GM23338 (cell line): ENCODE results near the gene ABHD14A. TPM values are rescaled to one million over a fixed set of nuclear protein-coding genes. Genes with fewer than 3 reads are reported as not detected.

ENCODE experiments used
- ATAC-seq: fragments of 200-7000 bp; cut with Tn5 transposase; 3 replicates; pipeline ENCODE4 v1.9.1; 2020
- DNase-seq: peaks from one replicate; pipeline ENCODE4 v3.0.0-alpha.2; 2015; ENCODE audit warnings: low spot score
- H2AFZ ChIP-seq: fragments of 200-600 bp; sonication (generic); 2 replicates; pipeline ENCODE4 v1.8.0; 2016; ENCODE audit warnings: antibody characterized with exemption, mild to moderate bottlenecking, moderate library complexity
- H3F3A ChIP-seq: fragments of 200-600 bp; sonication (generic); replicated peaks from 2 replicates; pipeline ENCODE4 v1.8.0; 2017; ENCODE audit warnings: antibody characterized with exemption, mixed run types, low read depth
- H3K27ac ChIP-seq: fragments of 200-600 bp; sonication (generic); 2 replicates; pipeline ENCODE4 v1.6.1; 2016; ENCODE audit warnings: low read depth
- H3K27me3 ChIP-seq: fragments of 200-600 bp; sonication (generic); 2 replicates; pipeline ENCODE4 v1.8.0; 2016; ENCODE audit warnings: mild to moderate bottlenecking, mixed run types, moderate library complexity; ENCODE audit not compliant: insufficient read depth
- H3K36me3 ChIP-seq: fragments of 200-600 bp; sonication (generic); 2 replicates; pipeline ENCODE4 v1.8.0; 2016; ENCODE audit warnings: mild to moderate bottlenecking; ENCODE audit not compliant: insufficient read depth
- H3K4me1 ChIP-seq: fragments of 200-600 bp; sonication (generic); 2 replicates; pipeline ENCODE4 v1.8.0; 2016; ENCODE audit warnings: mild to moderate bottlenecking, moderate library complexity; ENCODE audit not compliant: insufficient read depth
- H3K4me2 ChIP-seq: fragments of 200-600 bp; sonication (generic); 2 replicates; pipeline ENCODE4 v1.7.1; 2017; ENCODE audit warnings: mixed run types
- H3K4me3 ChIP-seq: fragments of 200-600 bp; sonication (generic); 2 replicates; pipeline ENCODE4 v1.6.1; 2016; ENCODE audit warnings: mixed run types
- H3K79me2 ChIP-seq: fragments of 200-600 bp; sonication (generic); replicated peaks from 2 replicates; pipeline ENCODE4 v1.8.0; 2017; ENCODE audit warnings: mild to moderate bottlenecking; ENCODE audit not compliant: insufficient read depth
- H3K9me2 ChIP-seq: fragments of 200-600 bp; sonication (generic); 2 replicates; pipeline ENCODE4 v1.8.0; 2017; ENCODE audit not compliant: insufficient read depth
- H4K20me1 ChIP-seq: fragments of 200-600 bp; sonication (generic); replicated peaks from 2 replicates; pipeline ENCODE4 v1.8.0; 2017; ENCODE audit warnings: mild to moderate bottlenecking; ENCODE audit not compliant: insufficient read depth
- H3K27ac Mint-ChIP-seq: 2 replicates; pipeline ENCODE4 v1.8.0; 2020; ENCODE audit warnings: inconsistent platforms, mild to moderate bottlenecking, moderate library complexity, mixed read lengths
- H3K27me3 Mint-ChIP-seq: 3 replicates; pipeline ENCODE4 v1.8.0; 2022; ENCODE audit warnings: low read depth, mild to moderate bottlenecking, moderate library complexity, mixed read lengths, inconsistent platforms; ENCODE audit not compliant: insufficient read depth, poor library complexity
- H3K36me3 Mint-ChIP-seq: 3 replicates; pipeline ENCODE4 v1.8.0; 2021; ENCODE audit warnings: low read depth, mild to moderate bottlenecking, inconsistent platforms, moderate library complexity, mixed read lengths
- H3K4me1 Mint-ChIP-seq: 3 replicates; pipeline ENCODE4 v1.8.0; 2020; ENCODE audit warnings: mild to moderate bottlenecking, inconsistent platforms, mixed read lengths
- H3K4me3 Mint-ChIP-seq: 3 replicates; pipeline ENCODE4 v1.8.0; 2021; ENCODE audit warnings: moderate library complexity, mild to moderate bottlenecking, inconsistent platforms, mixed read lengths
- H3K9me3 Mint-ChIP-seq: 3 replicates; pipeline ENCODE4 v1.8.0; 2020; ENCODE audit warnings: moderate library complexity, mild to moderate bottlenecking, inconsistent platforms, mixed read lengths
- CREB1 ChIP-seq: fragments of 250-450 bp; sonication (Bioruptor Pico); IDR thresholded peaks from 2 replicates; pipeline ENCODE4 v1.5.0; 2020; ENCODE audit warnings: low read depth, mild to moderate bottlenecking, moderate library complexity
- CTCF ChIP-seq, 2 experiments: fragments of 200-600 bp in 1 of 2; sonication (generic) in 1 of 2; conservative IDR thresholded peaks; 2 replicates each; pipeline versions ENCODE4 v1.5.1 to v1.6.1; 2016 to 2017; ENCODE audit warnings: antibody characterized with exemption in 2 of 2, low read depth in 2 of 2, mild to moderate bottlenecking in 2 of 2, moderate library complexity in 1 of 2
- ETS1 ChIP-seq: IDR thresholded peaks from 2 replicates; pipeline ENCODE4 v1.6.1; 2016; ENCODE audit warnings: antibody characterized with exemption
- EZH2 ChIP-seq: fragments of 200-600 bp; sonication (generic); IDR thresholded peaks from one replicate; pipeline ENCODE4 v1.8.0; 2017; ENCODE audit warnings: antibody characterized with exemption, mild to moderate bottlenecking, low read depth; ENCODE audit not compliant: unreplicated experiment
- EZH2phosphoT487 ChIP-seq: fragments of 200-600 bp; sonication (generic); IDR thresholded peaks from one replicate; pipeline ENCODE4 v1.8.1; 2018; ENCODE audit warnings: antibody characterized with exemption; ENCODE audit not compliant: unreplicated experiment
- JUNB ChIP-seq: IDR thresholded peaks from one replicate; pipeline ENCODE4 v1.6.1; 2016; ENCODE audit warnings: antibody characterized with exemption; ENCODE audit not compliant: unreplicated experiment
- NANOG ChIP-seq: IDR thresholded peaks from 2 replicates; pipeline ENCODE4 v1.6.1; 2016; ENCODE audit warnings: antibody characterized with exemption, borderline replicate concordance
- POLR2AphosphoS5 ChIP-seq: IDR thresholded peaks from 2 replicates; pipeline ENCODE4 v1.6.1; 2016; ENCODE audit warnings: antibody characterized with exemption, low read depth
- REST ChIP-seq: IDR thresholded peaks from one replicate; pipeline ENCODE4 v1.6.1; 2018; ENCODE audit warnings: antibody characterized with exemption; ENCODE audit not compliant: unreplicated experiment
- STAT1 ChIP-seq: IDR thresholded peaks from one replicate; pipeline ENCODE4 v1.6.1; 2016; ENCODE audit warnings: antibody characterized with exemption; ENCODE audit not compliant: unreplicated experiment
- ZNF114 ChIP-seq: fragments of 250-450 bp; sonication (Bioruptor Pico); IDR thresholded peaks from 2 replicates; pipeline ENCODE4 v1.5.0; 2020; ENCODE audit warnings: mild to moderate bottlenecking, moderate library complexity
- ZNF331 ChIP-seq: fragments of 250-450 bp; sonication (Bioruptor Pico); IDR thresholded peaks from 2 replicates; pipeline ENCODE4 v1.5.0; 2020; ENCODE audit warnings: low read depth, mild to moderate bottlenecking, moderate library complexity
- polyA plus RNA-seq: library from polyadenylated mRNA; unstranded; fragments of >200 nt; fragmentation: Nextera tagmentation; extraction: Ambion mirVana; gene quantifications from 2 replicates; pipeline ENCODE4 v1.2.1, GENCODE V29; 2016
- total RNA-seq: library from RNA; depleted of rRNA; stranded (reverse); fragments of >200 nt; shearing (Covaris generic); gene quantifications from 2 replicates; pipeline ENCODE4 v1.2.3, GENCODE V29; 2014

The ABHD14A gene
- total and polyA plus RNA-seq, 2 experiments from 2014 or later, result 7.8 to 12.7 TPM

- peaks cover 9% of the 10 kb centered on the region; the same call in 1 of the 2 replicates for H3K27me3 ChIP-seq
- H3K27me3 Mint-ChIP-seq, result peaks cover 28% of the 10 kb centered on the region
- H3K4me3 ChIP-seq, result peak overlapping the region; percentile 95
- no peaks in the 10 kb centered on the region; the same call in 2 of the 3 replicates for H3K9me3 Mint-ChIP-seq
- no peaks in the 10 kb centered on the region for H4K20me1 ChIP-seq
- peak overlapping the region; percentile 85 for H3K4me3 Mint-ChIP-seq
- no peaks in the 10 kb centered on the region for H3K79me2 ChIP-seq
- peaks cover 13% of the 10 kb centered on the region; the same call in 1 of the 2 replicates for H3F3A ChIP-seq
- no peaks in the 10 kb centered on the region for H3K36me3 ChIP-seq
- peak overlapping the region; percentile 97 for H3K27ac Mint-ChIP-seq
- no peaks in the 10 kb centered on the region for H3K9me2 ChIP-seq
- H3K4me1 ChIP-seq, result peaks cover 37% of the 10 kb centered on the region
- H2AFZ ChIP-seq, result peak overlapping the region; percentile 38; the same call in 1 of the 2 replicates
- H3K36me3 Mint-ChIP-seq, result peaks cover 7% of the 10 kb centered on the region; the same call in 2 of the 3 replicates
- DNase-seq, result peak; percentile 94
- H3K4me1 Mint-ChIP-seq, result peaks cover 57% of the 10 kb centered on the region
- H3K4me2 ChIP-seq, result peak overlapping the region; percentile 100
- TF ChIP-seq CREB1 (CRISPR knock-in tag) (no peak), STAT1 (no peak), POLR2AphosphoS5 (peak; percentile 76), ZNF114 (CRISPR knock-in tag) (no peak), NANOG (no peak), CTCF (conservative IDR thresholded peaks at IDR 0.05; ENCODE audit: low read depth in 2 of 2) (no peak), ETS1 (no peak), JUNB (no peak), EZH2phosphoT487 (no peak)
- ATAC-seq, result peak; percentile 17
- H3K27ac ChIP-seq, result peak overlapping the region; percentile 97
These were observed 6.6 kb upstream of the ABHD14A start for GRCh38 chr3:51968170-51968775.

GRCh38 chr3:51968883-51969678 lies 5.8 kb upstream of the ABHD14A start:
- Mint-ChIP-seq H3K27ac (peak overlapping the region; percentile 97), H3K9me3 (no peaks in the 10 kb centered on the region; the same call in 1 of the 3 replicates), H3K36me3 (peaks cover 7% of the 10 kb centered on the region; the same call in 2 of the 3 replicates), H3K27me3 (peaks cover 32% of the 10 kb centered on the region), H3K4me1 (peaks cover 55% of the 10 kb centered on the region), H3K4me3 (peak overlapping the region; percentile 85)
- Histone ChIP-seq H3K9me2 (no peaks in the 10 kb centered on the region), H3K27ac (peak overlapping the region; percentile 91), H3K4me1 (peaks cover 35% of the 10 kb centered on the region), H3K4me2 (peak overlapping the region; percentile 100), H3F3A (peaks cover 13% of the 10 kb centered on the region), H2AFZ (no peak overlapping the region), H3K27me3 (peaks cover 9% of the 10 kb centered on the region), H3K36me3 (no peaks in the 10 kb centered on the region), H3K4me3 (peak overlapping the region; percentile 95), H4K20me1 (no peaks in the 10 kb centered on the region), H3K79me2 (no peaks in the 10 kb centered on the region)
- peak; percentile 4; the same call in 2 of the 3 replicates for ATAC-seq
- DNase-seq, result peak; percentile 65
- TF ChIP-seq EZH2, result no peak
- TF ChIP-seq NANOG, result no peak
- TF ChIP-seq STAT1, result no peak
- TF ChIP-seq ETS1, result no peak
- no peak for TF ChIP-seq REST
- TF ChIP-seq CREB1 (CRISPR knock-in tag), result no peak
- no peak for TF ChIP-seq ZNF331
- TF ChIP-seq POLR2AphosphoS5, result no peak
- TF ChIP-seq EZH2phosphoT487, result no peak
